Cardiac muscle cell (in vitro differentiated cells and primary cell): ENCODE data around the gene EDA. TPM values are rescaled to one million over a fixed set of nuclear protein-coding genes. Genes with fewer than 3 reads are reported as not detected.

ENCODE experiments used
- DNase-seq, 2 donors: peaks; one replicate each; pipeline versions ENCODE4 v3.0.0 to v3.0.0-alpha.2; 2010 to 2017; ENCODE audit warnings: low read depth in 1 of 2, low spot score in 1 of 2
- H3K27ac ChIP-seq: fragments of 200-600 bp; sonication (generic); 2 replicates; pipeline ENCODE4 v1.5.1; 2016
- H3K27me3 ChIP-seq: fragments of 200-600 bp; sonication (generic); 2 replicates; pipeline ENCODE4 v1.6.0; 2016; ENCODE audit warnings: control low read depth
- H3K36me3 ChIP-seq: fragments of 200-600 bp; sonication (generic); 2 replicates; pipeline ENCODE4 v1.5.1; 2016; ENCODE audit warnings: control low read depth
- H3K4me1 ChIP-seq: fragments of 200-600 bp; sonication (generic); 2 replicates; pipeline ENCODE4 v1.8.1; 2017; ENCODE audit warnings: low read depth, mild to moderate bottlenecking, mixed run types
- H3K4me3 ChIP-seq: fragments of 200-600 bp; sonication (generic); 2 replicates; pipeline ENCODE4 v1.5.1; 2016; ENCODE audit warnings: mild to moderate bottlenecking
- H3K9me3 ChIP-seq: fragments of 200-600 bp; sonication (generic); 2 replicates; pipeline ENCODE4 v1.5.1; 2017; ENCODE audit warnings: low read depth, mild to moderate bottlenecking, control low read depth
- polyA plus RNA-seq: library from polyadenylated mRNA; unstranded; fragments of >200 nt; fragmentation: Nextera tagmentation; extraction: Ambion mirVana; gene quantifications from 2 replicates; pipeline ENCODE4 v1.2.1, GENCODE V29; 2016
- total RNA-seq: library from RNA; depleted of rRNA; stranded (reverse); fragments of >200 nt; gene quantifications from 2 replicates; pipeline ENCODE4 v1.2.3, GENCODE V29; 2016
- TF ChIP-seq, protein P1 (sequence below): IDR thresholded peaks from 2 replicates; pipeline ENCODE4 v1.5.1; 2012; ENCODE audit warnings: low read depth, mild to moderate bottlenecking, low read length

The EDA gene
- total and polyA plus RNA-seq, 2 experiments from 2014 or later = 0.56 to 2.7 TPM

- TF ChIP-seq, protein P1, sequence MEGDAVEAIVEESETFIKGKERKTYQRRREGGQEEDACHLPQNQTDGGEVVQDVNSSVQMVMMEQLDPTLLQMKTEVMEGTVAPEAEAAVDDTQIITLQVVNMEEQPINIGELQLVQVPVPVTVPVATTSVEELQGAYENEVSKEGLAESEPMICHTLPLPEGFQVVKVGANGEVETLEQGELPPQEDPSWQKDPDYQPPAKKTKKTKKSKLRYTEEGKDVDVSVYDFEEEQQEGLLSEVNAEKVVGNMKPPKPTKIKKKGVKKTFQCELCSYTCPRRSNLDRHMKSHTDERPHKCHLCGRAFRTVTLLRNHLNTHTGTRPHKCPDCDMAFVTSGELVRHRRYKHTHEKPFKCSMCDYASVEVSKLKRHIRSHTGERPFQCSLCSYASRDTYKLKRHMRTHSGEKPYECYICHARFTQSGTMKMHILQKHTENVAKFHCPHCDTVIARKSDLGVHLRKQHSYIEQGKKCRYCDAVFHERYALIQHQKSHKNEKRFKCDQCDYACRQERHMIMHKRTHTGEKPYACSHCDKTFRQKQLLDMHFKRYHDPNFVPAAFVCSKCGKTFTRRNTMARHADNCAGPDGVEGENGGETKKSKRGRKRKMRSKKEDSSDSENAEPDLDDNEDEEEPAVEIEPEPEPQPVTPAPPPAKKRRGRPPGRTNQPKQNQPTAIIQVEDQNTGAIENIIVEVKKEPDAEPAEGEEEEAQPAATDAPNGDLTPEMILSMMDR = no peak
- Histone ChIP-seq H3K36me3 (no peaks in the 10 kb centered on the region), H3K4me3 (no peak overlapping the region), H3K27me3 (no peaks in the 10 kb centered on the region), H3K4me1 (no peaks in the 10 kb centered on the region), H3K27ac (no peak overlapping the region), H3K9me3 (no peaks in the 10 kb centered on the region)
- peak in 1 of 2 donors; percentile 62 for DNase-seq
These were observed 410.9 kb downstream of the EDA start for GRCh38 chrX:70026851-70027200.

GRCh38 chrX:70029863-70030262, 413.9 kb downstream of the EDA start:
- no peaks in the 10 kb centered on the region for H3K36me3 ChIP-seq
- TF ChIP-seq, protein P1 = no peak
- no peaks in the 10 kb centered on the region for H3K9me3 ChIP-seq
- H3K27me3 ChIP-seq = no peaks in the 10 kb centered on the region
- no peak overlapping the region for H3K4me3 ChIP-seq
- H3K27ac ChIP-seq = no peak overlapping the region
- H3K4me1 ChIP-seq = no peaks in the 10 kb centered on the region
- DNase-seq = no peak

GRCh38 chrX:70030301-70030767, 414.4 kb downstream of the EDA start:
- TF ChIP-seq, protein P1 = peak; percentile 71
- Histone ChIP-seq H3K27ac (no peak overlapping the region), H3K4me3 (no peak overlapping the region), H3K9me3 (no peaks in the 10 kb centered on the region), H3K27me3 (no peaks in the 10 kb centered on the region), H3K4me1 (no peaks in the 10 kb centered on the region), H3K36me3 (no peaks in the 10 kb centered on the region)
- DNase-seq = peak; percentile 62 to 78

DNA sequence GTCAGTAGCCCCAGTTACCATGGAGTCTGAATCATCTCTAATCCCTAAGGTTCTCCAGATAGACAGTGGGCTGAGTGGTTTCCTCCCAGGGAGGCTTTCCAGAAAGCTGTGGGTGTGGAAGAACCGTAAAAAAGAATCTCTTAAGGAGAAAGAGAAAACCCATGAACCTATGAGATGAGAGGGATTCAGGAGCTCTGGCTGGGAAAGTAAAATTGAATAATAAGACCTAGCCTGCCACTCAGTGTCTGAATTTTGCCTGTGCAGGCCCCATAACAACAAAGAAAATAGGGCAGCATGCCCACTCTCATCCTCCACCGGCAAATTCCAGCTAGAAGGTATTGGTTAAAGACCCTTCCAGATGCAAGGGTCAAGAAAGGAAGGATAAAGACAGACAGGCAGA, 416.9 kb downstream of the EDA start:
- H3K4me3 ChIP-seq = no peak overlapping the region
- H3K27ac ChIP-seq = no peak overlapping the region
- H3K4me1 ChIP-seq = no peaks in the 10 kb centered on the region
- TF ChIP-seq, protein P1 = peak; percentile 30
- H3K9me3 ChIP-seq = no peaks in the 10 kb centered on the region
- peak in 1 of 2 donors; percentile 55 for DNase-seq
- no peaks in the 10 kb centered on the region for H3K27me3 ChIP-seq
- no peaks in the 10 kb centered on the region for H3K36me3 ChIP-seq

DNA sequence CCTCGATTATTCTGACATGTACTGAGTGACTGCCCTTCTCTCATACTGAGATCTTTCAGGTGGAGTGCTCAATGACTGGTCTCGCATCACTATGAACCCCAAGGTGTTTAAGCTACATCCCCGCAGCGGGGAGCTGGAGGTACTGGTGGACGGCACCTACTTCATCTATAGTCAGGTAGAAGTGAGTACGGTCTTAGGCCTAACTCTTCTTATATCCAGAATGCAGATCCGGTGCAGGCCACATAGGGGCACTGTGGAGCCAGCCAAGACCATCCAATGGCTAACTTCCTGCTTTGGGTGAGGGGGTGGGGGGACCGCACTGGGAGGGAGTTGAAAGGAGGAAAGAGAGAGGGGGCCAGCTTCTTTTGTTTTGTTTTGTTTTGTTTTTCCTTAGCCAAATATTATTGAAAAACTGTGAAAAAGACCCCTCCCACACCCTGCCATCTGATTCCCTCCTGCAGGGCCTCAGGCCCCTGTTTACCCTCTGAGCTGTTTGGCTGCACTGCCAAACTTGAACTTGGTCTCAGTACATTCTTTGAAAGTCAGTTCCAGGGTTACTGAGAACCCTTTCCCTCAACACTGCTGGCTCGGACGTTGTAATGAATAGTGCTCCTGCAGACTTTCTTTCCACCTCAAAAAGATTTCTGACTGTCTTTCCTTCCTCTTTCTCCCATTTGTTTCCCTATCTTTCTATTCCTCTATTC, 417.6 kb downstream of the EDA start:
- Histone ChIP-seq H3K4me1 (no peaks in the 10 kb centered on the region), H3K4me3 (no peak overlapping the region), H3K27me3 (no peaks in the 10 kb centered on the region), H3K9me3 (no peaks in the 10 kb centered on the region), H3K27ac (no peak overlapping the region), H3K36me3 (no peaks in the 10 kb centered on the region)
- DNase-seq = peak; percentile 41 to 50
- TF ChIP-seq, protein P1 = peak; percentile 59
